DMS53 treated with DMSO at 0.1 percent for 48 hours (cell line): ENCODE measurements around the gene COL4A1.

Experiments used
- DNase-seq: peaks from one replicate; lab custom pipeline; 2025; ENCODE audit not compliant: unreplicated experiment; lab: John Stamatoyannopoulos, UW

Gene COL4A1

GRCh38 chr13:110225609-110226574, 81.1 kb downstream of the COL4A1 start:
- DNase-seq: no peak

- no peak for DNase-seq
Measured at GRCh38 chr13:110225003-110225402, 82.0 kb downstream of the COL4A1 start.

GRCh38 chr13:110224519-110224918, 82.4 kb downstream of the COL4A1 start:
- no peak for DNase-seq

- DNase-seq: no peak
Measured at GRCh38 chr13:110221406-110222117, 85.4 kb downstream of the COL4A1 start.

DNA sequence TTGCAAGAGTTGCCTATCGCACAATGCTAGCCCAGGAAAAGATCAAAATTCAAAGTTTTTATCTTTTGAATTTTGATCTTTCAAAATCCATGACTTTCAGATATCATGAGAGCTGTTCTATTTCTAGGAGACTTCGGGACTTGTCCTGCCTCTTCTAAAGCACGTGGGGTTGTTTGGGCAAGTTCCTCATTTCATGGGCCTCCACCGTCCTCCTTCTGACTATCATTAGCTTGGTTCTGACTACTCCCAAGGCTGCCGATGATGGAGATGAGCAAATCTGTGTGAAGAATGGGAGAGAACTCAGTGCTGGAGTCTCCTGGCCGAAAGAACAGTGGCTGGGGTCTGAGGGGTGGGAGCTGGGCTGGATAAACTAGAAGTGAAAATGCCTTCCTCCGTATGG, 86.5 kb downstream of the COL4A1 start:
- no peak for DNase-seq

DNA sequence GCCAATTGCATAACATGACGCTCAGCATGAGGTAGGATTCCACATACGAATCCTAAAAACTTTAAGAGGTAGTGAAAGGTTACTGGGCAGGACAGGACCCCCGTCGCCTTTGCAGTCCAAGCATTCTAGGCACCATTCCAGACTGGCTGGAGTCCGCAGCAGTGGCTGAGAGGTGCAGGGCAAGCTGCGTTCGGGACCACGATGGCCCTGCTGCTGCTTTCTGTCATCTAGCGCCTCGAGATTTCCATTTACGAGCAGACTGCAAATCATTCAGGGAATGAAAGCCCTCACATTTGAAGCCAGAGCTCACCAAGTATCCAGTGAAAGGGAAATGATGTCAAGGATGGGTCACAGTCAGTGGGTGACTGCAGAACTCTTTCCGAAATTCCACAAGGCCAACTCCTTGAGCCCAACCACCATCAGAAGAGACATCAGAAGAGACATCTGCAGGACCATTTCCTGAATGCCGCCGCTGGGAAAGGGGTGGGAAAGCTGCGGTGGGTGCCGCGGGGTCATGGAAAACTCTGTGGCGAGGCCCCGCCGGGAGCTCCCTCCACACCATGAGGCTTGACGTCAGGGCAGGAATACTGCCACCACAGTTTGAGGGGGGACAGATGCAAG, 88.3 kb downstream of the COL4A1 start:
- DNase-seq: no peak

DNA sequence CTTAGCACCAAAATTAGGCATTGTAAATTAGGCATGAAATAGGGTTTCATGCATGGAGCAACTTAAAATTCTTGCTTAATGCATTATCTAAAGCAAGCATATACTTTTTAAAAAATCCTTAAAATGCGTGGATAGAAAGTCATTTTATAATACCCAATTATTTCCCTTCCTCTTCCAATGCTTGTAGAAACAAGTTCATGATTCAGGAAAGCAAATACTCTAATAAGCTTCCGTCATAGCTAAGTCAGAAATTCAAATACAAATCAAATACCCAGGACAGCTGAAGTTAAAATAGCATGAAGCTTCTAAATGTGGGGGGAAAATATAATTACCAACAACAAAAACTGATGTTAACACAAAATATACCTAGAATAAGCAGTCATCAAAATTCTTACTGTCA, 89.1 kb downstream of the COL4A1 start:
- no peak for DNase-seq

DNA sequence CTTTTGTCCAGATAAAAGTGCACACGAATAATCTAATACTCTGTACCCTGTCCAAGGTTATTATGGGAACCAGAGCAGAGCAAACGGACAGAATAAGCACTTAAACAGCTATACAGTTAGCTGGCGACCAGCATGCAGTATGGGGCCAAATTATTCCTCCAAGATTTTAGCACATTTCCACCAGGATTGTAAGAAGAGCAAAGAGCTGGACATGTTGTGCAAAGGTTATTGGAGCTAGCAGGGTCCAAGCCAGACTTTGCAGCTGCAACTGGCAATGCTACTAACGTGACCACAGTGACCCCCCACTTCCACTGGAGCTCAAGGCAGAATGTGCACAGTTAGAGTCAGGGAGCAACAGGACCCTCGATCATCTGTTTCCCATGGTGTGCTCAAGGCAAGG, 89.9 kb downstream of the COL4A1 start:
- DNase-seq: no peak

- DNase-seq: no peak
Measured at GRCh38 chr13:110216398-110217041, 90.4 kb downstream of the COL4A1 start.

- DNase-seq: no peak
Measured at GRCh38 chr13:110216006-110216397, 91.0 kb downstream of the COL4A1 start.

- no peak for DNase-seq
Measured at GRCh38 chr13:110215606-110216005, 91.4 kb downstream of the COL4A1 start.

GRCh38 chr13:110214637-110215036, 92.3 kb downstream of the COL4A1 start:
- DNase-seq: no peak

GRCh38 chr13:110213461-110214074, 93.4 kb downstream of the COL4A1 start:
- DNase-seq: no peak

DNA sequence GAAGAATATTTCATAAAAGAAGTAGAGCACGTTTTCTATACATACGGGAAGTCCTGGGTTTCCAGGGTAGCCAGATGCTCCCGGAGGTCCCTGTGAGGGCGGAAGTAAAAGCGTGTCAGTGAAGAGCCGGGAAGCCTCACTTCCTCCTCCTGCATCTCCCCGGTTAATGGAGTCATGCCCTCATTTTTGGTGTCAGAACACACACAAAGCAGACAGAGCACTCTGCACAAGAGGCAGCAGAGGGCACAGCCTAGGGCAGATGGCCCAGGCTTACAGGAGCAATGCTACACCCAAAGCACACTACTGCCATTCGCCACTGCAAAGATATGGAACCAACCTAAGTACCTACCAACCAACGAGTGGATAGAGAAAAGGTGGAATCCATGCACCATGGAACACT, 94.4 kb downstream of the COL4A1 start:
- DNase-seq: no peak

GRCh38 chr13:110211735-110212134, 95.2 kb downstream of the COL4A1 start:
- DNase-seq: no peak

DNA sequence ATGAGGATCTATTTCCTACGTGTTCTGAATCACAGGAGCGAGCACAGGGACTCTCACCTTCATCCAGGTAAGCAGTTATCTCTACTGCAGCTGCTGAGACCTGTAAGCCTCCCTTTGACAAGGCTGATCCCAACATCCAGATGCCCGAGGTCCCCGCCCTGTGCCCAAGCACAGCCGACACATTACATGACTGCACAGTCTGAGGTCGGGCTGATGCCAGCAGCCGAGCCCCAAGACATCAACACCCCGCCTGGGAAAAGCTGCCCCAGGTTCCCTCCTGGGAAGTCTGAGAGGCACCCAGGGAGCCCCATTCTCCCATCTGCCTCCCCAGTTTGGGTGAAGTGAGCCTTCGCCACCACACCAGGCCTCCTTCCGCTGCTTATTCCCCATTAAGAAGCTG, 95.9 kb downstream of the COL4A1 start:
- DNase-seq: no peak

- no peak for DNase-seq
Measured at GRCh38 chr13:110210604-110210985, 96.4 kb downstream of the COL4A1 start.

DNA sequence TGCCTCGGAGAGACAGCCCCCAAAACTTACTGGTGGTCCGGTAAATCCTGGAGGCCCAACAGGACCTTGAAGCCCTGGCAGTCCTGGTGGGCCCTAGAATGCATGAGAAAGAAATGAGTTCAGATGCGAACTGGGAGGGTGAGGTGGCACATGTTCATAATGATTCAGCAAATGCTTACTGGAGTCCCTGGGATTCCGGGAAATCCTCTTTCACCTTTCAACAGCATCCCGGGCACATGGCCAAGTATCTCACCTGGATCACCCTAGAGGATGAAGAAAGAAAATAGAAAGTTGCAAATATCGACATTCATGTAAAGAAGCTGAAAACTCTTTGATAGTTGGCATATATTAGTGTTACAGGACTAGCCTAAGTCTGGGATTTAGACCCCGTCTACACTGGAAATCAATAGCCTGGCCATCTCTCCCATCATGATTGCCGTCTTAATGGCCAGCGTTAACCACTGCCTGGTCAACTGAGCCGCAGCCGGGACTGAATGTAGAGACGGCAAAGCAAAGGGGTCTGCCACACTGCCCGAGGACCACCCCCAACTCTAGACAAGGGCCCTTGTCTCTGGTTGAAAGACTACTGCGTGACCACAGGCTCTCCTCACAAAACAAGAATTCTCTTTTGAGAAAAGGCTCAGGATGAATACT, 96.9 kb downstream of the COL4A1 start:
- no peak for DNase-seq

- DNase-seq: no peak
Measured at GRCh38 chr13:110208116-110208515, 98.8 kb downstream of the COL4A1 start.

- DNase-seq: no peak
Measured at GRCh38 chr13:110206996-110207395, 100.0 kb downstream of the COL4A1 start.
